GM04503 (cell line): ENCODE data around the gene TMEM229A.
"Not testable (repeated sequence)": the region's sequence is repeated elsewhere in the genome, so short reads cannot be mapped to it uniquely, and the experiment has no call there.

ENCODE experiments used
- DNase-seq: peaks from one replicate; pipeline ENCODE4 v3.0.0-alpha.2; 2012; ENCODE audit warnings: low read depth

TMEM229A gene

DNA sequence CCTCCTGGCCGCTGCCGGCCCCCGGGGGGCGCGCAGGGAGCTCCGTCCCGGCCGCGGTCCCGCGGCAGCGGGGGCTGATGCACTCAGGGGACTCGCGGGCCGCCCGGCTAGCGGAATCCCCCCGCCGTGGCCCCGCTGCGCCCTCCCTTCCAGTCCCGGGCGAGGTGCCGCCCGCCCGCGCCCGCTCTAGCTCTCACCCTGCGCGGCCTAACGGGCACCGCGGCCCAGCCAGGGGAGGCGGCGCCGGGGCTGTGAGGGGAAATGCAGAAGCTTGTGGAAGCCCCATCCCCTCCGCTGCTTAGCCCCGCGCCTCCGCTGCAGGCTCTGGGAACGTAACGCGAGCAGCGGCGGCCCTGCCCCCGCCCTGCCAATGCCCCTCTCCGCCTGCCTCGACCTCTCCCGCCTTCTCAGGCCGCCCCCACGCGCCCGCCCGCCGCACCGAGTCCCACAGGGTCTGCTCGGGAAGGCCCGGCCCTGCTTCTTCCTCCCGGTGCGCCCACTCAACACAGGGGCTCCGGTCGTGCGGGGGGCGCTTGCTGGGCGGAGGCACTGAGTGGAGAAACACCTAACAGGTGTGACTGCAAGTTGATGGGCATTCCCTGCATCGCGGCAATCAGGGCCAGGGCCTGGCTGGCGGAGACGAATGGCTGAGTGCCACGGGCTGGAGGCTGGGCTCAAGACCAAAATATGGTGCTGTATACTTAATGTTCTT lies 384 bp upstream of the TMEM229A start:
- DNase-seq = no peak

DNA sequence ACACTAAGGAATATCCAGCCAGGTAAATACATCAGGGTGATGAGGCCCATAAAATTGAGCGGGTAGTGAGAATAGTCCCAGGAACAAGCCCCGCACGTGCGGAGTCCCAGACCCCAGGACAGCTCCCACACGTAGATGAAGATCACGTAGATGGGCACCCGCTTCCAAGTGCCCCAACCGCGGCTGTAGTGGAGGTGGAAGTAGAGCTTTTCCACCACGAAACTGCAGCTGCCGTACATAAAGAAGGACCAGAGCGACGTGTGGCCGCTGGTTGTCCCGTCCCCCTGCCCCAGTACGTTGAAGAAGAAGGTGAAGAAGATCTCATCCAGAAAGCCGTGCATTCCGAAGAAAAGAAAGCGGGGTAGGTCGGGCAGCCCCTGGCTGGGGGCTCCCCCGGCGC lies 948 bp downstream of the TMEM229A start:
- DNase-seq = no peak

DNA sequence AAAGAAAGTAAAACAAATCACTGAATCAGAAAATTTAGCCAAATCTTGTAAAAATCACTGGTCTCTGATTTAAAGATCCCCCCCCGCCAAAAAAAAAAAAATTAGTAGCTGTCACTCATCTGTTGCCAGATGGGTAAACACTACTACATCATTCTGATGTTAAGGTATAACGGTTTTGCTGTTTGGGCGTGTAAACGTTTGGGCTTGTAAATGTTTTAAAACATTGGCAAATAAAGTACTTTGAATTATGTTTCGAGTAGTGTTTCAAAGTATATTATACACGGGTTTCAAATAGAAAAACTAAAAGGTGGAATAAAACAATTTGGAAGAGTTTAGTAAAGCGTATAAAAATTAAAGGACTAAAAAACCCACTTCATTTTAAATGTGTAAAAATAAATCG lies 1.5 kb downstream of the TMEM229A start:
- DNase-seq = no peak

DNA sequence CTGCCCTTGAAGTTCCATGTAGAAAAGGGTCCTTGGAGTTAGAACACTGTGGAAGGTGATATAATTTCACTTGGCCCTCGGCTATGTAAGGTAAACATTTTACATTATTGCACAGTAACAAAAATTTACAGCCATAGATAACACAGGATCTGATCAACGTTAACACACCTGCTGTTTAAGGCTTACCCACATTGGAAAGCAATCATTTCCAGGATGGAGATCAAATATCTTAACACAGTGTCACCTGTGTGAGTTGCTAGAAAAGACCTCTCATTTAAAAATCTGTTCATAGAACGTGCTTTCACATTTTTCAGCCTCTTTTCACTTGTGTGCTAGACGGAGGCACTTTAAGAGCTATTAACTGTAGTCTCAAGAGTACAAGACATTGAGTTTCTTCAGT lies 1.9 kb downstream of the TMEM229A start:
- DNase-seq = no peak

DNA sequence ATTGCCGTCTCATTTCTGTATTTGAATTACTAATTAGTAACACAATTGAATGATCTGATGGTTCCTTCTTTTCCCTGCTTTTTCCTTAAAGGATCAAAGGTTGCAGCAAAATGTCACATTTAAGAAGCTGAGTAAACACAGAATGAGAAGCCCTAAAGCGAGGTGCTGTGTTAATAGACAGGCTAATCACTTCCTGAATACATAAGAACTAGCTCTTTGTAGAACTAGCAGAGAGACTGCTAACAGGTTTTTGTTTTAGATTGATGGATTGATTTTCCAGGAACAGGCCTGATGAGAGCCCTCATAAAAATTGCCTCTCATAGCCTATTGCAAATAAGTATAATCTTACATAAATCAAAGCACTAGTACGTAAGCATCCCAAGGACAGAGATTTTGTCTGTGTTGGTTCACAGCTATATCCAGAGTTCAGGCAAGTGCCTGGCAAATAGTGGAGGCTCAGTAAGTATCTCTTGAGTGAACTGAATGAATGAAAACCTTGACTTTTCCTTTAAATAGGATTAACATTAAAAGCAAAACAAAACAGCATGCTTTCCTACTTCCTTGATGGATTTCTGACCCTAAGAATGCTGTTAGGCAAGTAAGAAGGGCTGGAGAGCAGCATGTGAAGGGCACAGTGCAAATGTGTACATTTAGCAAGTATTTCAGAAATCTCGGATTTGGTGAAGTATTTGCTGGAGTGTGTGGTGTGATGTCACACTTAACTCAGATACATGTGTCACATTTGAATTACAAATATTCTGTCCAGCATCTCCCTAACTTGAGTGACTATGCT lies 3.3 kb downstream of the TMEM229A start:
- DNase-seq = no peak

DNA sequence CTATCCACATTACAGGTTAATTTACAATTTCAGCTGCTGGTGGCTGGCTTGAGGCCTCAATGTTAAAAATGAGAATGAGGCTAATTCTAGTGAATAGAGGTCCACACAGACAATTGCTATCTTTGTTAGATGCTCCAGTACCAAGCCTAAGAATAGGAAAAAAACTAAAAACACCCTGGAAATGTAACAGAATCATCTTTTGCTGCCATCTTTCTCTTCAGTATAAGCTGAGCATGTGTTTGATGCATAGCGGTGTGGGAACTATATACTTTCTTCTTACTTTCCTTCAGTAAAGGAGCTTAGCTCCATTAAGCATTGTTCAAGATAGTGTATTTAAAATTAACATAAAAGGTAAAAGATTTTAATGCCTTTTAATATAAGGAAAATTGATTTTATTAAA lies 5.6 kb downstream of the TMEM229A start:
- no peak for DNase-seq

DNA sequence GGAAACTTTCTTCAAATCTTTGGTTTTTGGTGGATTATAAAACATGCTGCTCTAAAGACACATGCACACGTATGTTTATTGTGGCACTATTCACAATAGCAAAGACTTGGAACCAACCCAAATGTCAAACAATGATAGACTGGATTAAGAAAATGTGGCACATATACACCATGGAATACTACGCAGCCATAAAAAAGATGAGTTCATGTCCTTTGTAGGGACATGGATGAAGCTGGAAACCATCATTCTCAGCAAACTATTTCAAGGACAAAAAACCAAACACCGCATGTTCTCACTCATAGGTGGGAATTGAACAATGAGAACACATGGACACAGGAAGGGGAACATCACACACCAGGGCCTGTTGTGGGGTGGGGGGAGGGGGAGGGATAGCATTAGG lies 8.5 kb downstream of the TMEM229A start:
- DNase-seq = not testable (repeated sequence)

DNA sequence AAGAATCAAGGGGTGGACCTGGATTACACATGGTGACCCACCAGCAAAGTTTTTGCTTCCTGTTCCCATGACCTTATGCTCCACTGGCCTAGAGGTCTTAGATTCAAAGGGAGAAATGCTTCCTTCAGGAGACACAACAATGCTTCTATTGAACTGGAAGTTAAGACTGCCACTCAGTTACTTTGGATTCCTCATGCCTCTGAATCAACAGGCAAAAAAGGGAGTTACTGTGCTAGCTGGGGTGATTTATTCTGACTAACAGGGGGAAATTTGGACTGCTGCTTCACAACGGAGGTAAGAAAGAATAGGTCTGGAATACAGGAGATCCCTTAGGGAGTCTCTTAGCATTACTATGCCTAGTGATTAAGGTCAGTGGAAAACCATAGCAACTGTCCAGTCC lies 10.3 kb downstream of the TMEM229A start:
- DNase-seq = no peak

DNA sequence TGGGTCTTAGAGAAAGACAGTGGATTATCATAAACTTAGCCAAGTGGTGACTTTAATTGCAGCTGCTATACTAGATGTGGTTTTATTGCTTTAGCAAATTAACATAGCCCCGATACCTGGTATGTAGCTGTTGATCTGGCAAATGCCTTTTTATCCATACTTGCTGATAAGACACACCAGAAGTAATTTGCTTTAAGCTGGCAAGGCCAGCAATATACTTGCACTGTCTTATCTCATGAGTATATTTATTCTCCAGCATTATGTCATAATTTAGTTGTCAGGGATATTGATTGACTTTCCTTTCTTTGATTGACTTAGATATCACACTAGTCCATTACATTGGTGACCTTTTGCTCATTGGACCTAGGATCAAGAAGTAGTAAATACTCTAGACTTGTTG lies 12.8 kb downstream of the TMEM229A start:
- no peak for DNase-seq

DNA sequence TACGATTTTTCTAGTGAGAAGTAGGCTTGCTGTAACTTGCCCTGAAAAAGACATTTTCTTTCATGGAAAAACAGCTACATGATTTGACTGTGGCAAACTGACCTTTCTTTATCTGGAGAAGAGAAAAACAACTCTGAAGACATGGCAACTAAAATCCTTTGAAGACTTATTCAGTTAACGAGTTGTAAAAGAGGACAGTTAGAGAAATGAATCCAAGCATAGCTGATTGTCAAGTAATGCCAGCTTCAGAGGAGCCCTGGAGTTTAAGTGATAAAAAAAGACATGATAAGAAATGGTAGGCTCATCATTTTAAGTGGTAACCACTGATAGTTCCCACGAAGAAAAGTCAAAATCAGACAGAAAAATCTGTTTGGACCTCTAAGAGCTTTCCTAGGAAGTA lies 19.6 kb downstream of the TMEM229A start:
- no peak for DNase-seq

DNA sequence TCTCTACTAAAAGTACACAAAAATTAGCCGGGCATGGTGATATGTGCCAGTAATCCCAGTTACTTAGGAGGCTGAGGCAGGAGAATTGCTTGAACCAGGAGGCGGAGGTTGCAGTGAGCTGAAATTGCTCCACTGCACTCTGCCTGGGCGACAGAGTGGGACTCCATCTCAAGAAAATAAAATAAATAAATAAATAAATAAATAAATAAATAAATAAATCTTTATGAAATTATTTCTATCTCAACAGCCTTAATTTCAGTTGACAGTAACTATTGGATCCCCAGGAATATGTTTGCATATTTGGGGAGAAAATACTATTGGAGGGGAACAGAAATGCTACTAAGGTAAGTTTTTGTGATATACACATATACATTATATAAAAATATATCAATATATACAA lies 20.0 kb downstream of the TMEM229A start:
- no peak for DNase-seq

DNA sequence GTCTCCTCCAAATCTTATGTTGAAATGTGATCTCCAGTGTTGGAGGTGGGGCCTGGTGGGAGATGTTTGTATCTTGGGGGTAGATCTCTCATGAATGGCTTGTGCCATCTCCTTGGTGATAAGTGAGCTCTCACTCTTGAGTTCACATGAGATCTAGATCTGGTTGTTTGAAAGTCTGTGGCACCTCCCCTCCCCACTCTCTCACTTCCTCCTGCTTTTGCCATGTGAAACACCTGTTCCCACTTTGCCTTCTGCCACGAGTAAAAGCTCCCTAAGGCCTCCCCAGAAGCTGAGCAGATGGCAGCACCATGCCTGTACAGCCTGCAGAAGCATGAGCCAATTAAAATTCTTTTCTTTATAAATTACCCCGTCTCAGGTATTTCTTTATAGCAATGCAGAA lies 23.5 kb downstream of the TMEM229A start:
- no peak for DNase-seq

DNA sequence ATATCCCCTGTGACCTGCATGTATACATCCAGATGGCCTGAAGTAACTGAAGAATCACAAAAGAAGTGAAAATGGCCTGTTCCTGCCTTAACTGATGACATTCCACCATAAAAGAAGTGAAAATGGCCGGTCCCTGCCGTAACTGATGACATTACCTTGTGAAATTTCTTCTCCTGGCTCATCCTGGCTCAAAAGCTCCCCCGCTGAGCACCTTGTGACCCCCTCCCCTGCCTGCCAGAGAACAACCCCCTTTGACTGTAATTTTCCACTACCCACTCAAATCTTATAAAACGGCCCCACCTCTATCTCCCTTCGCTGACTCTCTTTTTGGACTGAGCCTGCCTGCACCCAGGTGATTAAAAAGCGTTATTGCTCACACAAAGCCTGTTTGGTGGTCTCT lies 24.6 kb downstream of the TMEM229A start:
- not testable (repeated sequence) for DNase-seq

DNA sequence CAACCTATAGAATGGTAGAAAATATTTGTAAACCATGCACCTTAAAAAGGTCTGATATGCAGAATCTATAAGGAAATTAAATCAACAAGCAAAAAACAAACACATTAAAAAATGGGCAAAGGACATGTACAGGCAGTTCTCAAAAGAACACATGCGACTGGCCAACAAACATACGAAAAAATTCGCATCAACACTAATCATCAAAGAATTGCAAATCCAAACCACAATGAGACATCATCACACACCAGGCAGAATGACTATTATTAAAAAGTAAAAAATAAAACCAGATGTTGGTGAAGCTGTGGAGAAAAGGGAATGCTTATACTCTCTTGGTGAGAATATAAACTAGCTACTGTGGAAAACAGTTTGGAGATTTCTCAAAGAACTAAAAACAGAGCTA lies 33.2 kb downstream of the TMEM229A start:
- no peak for DNase-seq

DNA sequence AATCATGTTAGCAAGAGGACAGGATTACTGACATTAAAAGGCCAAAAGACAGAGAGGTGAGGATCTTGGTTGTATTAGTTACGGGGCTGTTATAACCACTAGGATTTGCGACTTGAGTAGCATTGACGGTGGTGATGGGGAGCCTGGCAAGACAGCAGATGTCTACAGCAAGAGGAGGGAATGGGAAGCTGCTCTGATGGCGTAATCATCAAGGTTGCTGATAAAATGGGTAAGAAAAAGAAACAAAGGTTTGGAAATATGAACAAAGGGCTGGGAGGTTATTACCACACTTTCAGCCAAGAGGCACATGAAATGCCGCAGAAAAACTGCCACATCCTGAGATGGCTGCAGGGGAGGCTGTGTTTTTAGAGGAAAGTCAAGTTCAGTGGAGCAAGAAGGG lies 33.9 kb downstream of the TMEM229A start:
- no peak for DNase-seq

DNA sequence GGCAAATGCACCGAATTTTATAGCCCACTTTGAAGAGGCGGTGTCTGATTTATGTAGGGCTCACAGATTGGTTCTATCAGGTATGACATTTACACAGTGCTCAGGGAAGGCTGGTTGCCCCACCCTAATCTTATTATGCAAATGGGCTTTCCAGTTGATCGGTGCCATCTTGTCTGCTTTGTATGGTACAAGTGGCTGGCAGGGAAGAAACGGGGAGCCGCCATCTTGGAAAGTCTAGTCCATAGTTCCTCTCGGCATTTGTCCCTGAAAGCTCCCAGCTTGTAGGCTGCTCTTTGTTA lies 36.6 kb downstream of the TMEM229A start:
- DNase-seq = no peak

DNA sequence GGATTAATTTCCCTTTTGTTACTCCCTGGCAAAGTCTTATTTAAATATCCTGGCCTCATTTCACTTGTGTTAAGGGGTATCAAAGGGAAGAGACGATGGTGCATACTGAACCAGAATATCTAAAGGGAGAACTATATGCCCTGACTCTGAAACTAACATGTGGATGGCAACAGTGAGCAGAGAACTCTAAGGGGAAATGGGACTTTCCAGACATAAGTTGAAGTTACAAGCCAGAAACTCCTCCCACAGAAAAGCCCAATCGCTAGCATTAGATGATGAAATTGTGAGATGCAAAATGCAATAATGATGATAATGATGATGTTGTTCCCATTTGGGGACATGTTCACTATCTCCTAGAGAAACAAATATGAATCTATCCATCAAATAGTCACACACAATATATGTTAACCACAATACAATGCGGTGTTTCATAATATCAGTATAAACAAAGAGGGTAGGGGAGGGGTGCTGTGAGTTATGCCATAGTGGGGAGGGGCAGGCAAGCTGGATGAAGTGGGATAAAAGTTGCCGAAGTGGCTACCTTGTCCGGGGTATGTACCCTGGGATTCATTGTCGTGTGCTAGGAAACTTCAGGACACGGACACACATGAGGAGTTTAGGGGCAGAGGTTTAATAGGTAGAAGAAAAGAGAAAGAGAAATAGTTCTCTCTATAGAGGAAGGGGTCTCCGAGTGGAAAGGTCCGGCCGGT lies 37.1 kb downstream of the TMEM229A start:
- no peak for DNase-seq

DNA sequence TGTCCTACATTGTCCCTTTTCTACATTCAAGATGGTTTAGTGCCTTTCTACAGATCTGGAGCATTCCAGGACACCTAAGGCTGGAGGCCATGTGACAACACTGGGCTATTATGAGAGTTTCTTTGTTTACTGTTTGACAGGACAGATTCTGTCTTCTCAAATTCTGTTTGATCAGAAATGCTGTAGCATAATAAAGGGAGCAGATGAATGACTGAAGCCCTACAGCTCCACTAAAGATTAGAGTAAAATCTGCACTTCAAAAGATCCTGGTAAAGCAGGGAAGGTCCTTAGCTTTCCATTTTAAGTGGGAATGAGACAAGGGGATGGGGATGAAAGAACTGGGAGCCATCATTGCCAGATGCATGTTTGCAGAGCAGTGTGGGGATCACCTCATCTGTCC lies 38.4 kb downstream of the TMEM229A start:
- DNase-seq = no peak

DNA sequence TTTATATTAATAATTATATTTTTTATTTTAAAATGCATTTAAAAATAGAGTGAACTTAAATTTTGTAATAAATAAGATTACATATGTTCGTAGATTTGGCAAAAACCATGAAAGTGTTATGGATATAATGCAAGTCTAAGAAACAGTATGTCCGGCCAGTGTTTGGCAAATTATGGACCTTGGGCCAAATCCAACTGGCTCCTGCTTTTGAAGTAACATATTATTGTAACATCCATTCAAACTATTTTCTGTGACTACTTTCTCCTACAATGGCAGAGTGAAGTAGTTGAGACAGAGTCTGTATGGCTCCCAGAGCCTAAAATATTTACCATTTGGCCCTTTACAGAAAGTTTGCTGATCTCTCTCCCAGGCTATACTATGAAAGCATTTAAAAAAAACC lies 38.9 kb downstream of the TMEM229A start:
- no peak for DNase-seq

DNA sequence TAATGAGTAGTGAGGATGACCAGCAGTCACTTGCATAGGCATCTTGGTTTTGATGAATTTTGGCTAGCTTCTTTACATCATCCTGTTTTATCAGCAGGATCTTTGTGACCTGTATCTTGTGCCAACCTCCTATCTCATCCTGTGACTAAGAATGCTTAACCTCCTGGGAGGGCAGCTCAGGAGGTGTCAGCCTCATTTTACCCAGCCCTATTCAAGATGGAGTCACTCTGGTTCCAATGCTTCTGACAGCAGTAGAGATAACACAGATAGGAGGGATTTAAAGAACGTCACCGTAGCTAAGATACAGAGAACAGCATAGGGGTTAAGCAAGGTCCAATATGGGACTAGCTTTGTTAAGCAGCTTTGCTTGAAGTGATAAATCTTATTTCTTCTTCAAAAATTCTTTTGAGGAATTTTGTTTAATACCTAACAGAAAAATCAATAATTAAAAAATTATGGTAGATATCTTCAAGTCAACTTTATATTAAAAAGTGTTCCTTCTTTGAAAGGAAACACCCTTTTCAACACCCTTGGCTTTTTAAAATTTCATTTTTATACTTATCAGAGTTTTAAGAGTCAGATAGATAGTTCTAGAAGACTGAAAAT lies 39.9 kb downstream of the TMEM229A start:
- DNase-seq = no peak

DNA sequence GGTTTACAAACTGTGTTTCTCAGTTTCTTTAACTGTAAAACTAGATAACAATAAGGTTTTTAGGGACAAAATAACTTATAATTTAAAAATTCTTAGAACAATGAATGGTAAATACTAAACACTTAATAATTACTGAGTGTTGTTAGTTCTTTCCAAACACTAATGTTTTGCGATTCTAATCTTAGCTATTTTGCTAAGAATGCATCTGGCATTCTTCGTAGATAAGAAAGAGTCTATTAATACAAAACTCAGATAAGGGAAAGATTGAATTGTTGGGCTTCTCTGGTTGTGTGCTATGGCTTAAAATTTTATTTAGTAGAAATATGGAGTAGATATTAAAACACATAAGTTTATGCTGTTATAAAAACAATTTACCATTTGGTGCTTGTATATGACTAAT lies 45.4 kb downstream of the TMEM229A start:
- no peak for DNase-seq
